ENCODE measurements around the gene SLIT3.

- TF ChIP-seq CTCF (IDR thresholded peaks at IDR 0.05) (no peak), POLR2A (IDR thresholded peaks at IDR 0.05; ENCODE audit: low read depth) (no peak), POLR2AphosphoS5 (IDR thresholded peaks at IDR 0.05) (no peak), EP300 (IDR thresholded peaks at IDR 0.05) (no peak)
Observed at GRCh38 chr5:168778536-168778935, 522.4 kb downstream of the SLIT3 start.

Data from esophagus muscularis mucosa (tissue), 4 donors.